NCI-H82 treated with DMSO at 0.1 percent for 48 hours (cell line): ENCODE results near the gene NANOS2.

ENCODE experiments used
- DNase-seq: peaks from one replicate; lab custom pipeline; 2025; ENCODE audit not compliant: unreplicated experiment; lab: John Stamatoyannopoulos, UW

Gene NANOS2

GRCh38 chr19:45913874-45914830, at the start of gene NANOS2:
Gene NANOS2, minus strand, starts transcription at chr19:45914778. Its CDS starts 85 bp downstream, at chr19:45914693.
- no peak for DNase-seq

- no peak for DNase-seq
Measured at GRCh38 chr19:45962021-45962420, 47.4 kb upstream of the NANOS2 start.

DNA sequence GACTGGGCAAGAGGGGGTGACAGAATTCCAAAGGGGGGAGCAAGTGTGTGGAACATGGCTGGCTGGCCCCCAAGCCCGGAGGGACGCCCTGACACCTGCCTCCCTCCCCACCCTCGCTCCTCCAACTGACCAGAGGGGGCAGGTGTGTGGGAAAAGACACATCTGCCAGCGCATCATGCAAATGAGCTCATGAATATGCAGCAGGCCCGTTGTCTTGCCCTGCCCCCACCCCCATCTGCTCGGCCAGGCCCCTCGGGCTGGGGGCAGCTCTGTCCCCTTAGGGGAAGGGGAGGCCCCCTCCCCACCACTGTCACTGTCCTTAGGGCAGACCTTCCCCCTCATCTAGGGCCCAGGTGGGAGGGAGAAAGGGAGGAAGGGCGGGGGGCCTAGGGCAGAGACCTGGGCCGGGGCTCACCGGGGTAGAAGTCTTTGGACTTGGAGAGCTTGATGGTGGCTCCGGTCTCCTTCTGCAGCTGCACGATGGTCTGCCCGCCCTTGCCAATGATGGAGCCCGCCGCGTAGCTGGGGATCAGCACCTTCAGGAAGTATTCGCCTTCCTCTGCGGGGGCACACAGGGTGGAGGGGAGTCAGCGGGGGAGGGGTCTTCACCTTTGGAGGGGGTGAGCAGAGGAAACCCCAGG, 46.1 kb upstream of the NANOS2 start:
- DNase-seq: peak; percentile 21

GRCh38 chr19:45959517-45960025, 45.0 kb upstream of the NANOS2 start:
- peak; percentile 13 for DNase-seq

GRCh38 chr19:45958769-45959516, 44.4 kb upstream of the NANOS2 start:
- no peak for DNase-seq

GRCh38 chr19:45958320-45958719, 43.7 kb upstream of the NANOS2 start:
- no peak for DNase-seq

GRCh38 chr19:45955905-45956608, 41.5 kb upstream of the NANOS2 start:
- DNase-seq: no peak

DNA sequence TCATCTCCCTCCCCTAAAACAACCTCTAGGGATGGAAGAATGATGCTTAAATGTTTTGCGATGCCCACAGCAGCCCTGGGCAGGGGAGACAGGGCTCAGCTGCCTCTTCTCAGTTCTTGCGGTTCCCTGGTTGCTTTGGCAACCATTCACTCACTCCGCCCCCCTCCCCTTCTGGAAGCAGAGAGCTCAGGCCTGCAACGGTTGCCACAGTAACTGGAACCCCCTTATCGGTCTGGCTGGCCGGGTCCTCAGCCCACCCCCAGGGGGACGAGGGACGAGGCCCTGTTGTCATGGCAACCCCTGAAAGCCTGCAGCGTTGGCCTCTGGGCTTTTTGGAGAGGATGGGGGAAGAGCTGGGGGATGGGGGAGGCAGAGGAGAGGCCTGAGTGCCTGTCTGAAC, 39.6 kb upstream of the NANOS2 start:
- DNase-seq: no peak

- no peak for DNase-seq
Measured at GRCh38 chr19:45953676-45954075, 39.1 kb upstream of the NANOS2 start.

DNA sequence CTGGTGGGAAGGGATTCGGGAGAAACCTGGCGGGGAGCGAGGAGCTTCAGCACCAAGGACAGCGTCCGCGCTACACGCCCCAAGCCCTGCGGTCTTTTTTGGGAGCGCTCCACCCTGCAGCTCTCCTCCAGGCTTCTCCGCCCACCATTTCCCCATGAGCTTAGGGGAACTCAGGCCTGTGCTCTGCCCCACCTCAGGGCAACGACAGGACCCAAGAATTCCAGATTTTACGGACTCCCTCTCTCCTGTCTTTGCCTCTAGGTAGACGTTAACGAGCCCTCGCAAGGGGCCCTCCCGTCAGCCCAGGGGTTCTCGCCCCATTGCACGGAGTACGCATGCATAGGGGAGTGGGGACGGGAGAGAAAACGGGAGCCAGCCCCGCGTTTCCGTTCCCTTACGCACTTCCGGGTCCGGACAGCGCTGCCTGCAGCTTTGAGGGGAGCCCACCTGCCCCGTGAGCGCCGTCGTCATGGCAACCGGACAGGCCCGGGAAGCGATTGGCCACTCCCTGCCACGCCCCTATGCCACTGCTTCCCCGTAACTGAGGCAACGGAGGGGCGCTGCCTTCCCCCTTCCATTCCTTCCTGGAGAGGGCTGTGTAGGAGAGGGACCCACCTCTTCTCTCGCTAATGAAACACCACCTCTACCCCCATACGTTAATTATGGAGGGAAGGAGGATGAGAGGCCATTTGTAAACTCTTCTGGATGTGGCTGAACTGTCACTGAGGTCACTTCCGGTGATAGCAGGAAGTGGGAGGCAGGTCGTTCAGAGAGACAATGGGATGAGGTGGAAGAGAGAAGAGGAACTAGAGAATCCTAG, 38.3 kb upstream of the NANOS2 start:
- DNase-seq: peak; percentile 86

DNA sequence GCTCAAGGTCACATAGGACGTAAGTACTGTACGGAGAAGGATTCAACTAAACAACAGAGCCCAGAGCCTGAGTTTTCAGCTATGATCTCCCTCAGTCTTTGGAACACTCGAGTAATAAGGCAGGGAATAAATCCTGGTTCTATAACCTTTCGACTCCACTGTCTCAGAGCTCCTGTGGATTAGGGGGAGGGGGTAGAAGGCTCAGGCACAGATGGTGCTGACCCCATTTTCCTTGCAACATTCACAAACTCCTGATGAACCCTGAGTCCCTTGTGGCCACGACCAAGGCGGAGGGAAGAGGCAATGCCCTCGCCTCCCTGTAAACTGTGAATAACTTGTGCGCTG, 37.7 kb upstream of the NANOS2 start:
- DNase-seq: peak; percentile 40

DNA sequence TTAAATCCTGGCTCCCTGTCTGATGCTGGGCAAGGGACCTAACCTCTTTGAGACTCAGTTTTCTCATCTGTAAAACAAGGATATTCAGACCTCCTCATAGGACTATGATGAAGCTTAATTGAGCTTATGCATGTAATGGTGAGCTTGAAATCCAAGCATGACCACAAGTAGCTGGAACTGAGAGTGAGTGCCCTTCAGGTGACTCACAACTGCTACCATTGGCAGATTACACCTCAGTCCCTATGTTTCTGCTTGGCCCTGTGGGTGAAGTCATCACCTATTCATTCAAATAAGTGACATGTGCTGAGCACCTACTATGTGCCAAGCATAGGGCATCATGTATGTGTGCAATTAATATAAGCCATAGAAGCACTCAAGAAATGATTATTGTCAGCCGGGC, 33.3 kb upstream of the NANOS2 start:
- DNase-seq: no peak

- DNase-seq: no peak
Measured at GRCh38 chr19:45940515-45940805, 25.9 kb upstream of the NANOS2 start.

DNA sequence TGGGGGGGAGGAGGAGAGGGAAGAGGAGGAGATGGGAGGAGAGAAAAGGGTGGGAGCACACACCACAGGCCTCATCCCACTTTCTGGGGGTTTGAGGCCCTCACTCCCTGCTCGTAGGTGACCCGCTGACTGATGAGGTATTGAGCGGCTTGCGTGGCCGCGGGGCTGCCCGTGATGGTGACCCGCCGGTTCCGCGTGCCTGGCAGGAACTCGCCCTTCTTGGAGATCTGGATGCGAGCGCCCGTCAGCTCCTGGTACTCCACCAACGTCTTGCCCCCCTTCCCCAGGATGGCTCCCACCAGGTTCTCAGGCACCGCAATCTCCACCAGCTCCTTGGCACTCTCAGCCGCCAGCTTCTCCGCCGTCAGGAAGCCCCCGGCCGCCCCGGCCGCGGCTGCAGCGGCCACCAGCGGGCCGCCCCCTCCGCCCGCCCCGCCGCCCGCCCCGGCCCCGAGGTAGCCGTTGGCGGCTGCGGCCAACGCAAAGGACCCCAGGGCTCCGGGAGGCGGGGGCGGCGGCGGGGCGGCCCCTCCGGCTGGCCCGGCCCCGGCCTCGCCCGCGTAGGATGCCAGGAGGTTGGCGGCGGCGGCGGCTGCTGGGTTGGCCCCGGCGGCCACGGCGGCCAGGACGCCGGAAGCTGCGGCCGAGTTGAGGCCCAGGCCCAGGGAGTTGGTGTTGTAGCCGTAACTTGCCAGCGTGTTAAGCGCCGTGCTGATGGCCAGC, 25.4 kb upstream of the NANOS2 start:
- DNase-seq: no peak

GRCh38 chr19:45938733-45939319, 24.2 kb upstream of the NANOS2 start:
- no peak for DNase-seq

GRCh38 chr19:45935267-45935666, 20.7 kb upstream of the NANOS2 start:
- no peak for DNase-seq

DNA sequence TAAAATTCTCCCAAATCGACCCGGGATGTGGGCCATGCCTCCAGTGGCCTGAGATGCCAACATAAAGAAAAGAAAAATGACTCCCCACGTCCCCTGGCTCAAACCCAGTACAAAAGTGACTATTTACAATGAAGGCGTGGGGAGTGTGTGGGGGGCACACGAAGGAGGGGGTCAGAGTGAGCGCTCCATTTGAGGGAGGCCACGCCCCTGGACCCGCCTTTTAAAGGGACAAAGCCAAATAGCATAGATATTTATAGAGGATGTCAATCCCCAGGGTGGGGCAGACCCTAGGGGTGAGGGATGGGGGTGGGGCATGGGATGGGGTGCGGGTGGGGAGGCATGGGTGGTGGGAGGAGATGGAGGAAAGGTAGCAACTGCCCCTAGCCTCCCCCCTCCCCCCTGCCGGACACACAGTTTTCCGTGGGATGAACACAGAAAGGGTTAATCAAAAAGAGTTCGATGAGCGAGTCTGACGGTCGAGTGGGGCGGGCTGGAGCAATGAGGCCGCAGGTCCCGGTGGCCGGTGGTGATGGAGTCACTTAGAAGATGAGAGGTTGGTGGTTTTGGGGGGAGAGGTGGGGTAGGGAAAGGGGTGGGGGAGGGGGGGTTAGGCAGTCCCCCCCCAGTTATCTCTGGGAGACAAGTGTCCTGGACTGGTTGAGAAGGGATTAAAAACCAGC, 20.1 kb upstream of the NANOS2 start:
- no peak for DNase-seq

DNA sequence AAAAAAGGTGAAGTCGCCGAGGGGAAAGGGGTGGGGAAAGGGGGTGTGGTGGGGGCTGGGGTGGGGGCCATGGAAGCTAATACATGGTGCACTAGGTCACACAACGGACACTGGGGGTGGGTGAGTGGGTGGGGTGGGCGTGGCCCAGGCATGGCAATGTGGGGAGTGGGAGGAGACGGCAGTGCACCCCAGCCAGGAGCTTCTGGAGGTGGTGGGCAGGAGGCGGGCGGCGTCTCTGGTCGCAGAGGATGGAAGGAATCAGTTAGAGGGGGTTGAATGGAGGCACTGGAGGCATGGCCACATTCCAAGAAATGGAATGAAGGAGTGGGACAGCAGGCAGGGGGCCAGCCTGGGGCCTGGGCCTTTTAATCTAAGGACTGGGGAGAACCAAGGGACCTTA, 19.2 kb upstream of the NANOS2 start:
- DNase-seq: no peak

- DNase-seq: no peak
Measured at GRCh38 chr19:45931055-45931454, 16.5 kb upstream of the NANOS2 start.
